ENCODE measurements around the gene ZDHHC20. TPM values are rescaled to one million over a fixed set of nuclear protein-coding genes. Genes with fewer than 3 reads are reported as not detected.

Gene ZDHHC20
- total RNA-seq, 1 donor from 2014 or later, result 72.5 TPM

- DNase-seq (ENCODE audit: low spot score), result no peak
- no peak overlapping the region for H3K4me3 Mint-ChIP-seq (ENCODE audit: unreplicated experiment)
- H3K9me3 Mint-ChIP-seq (ENCODE audit: unreplicated experiment), result no peaks in the 10 kb centered on the region
- peaks cover 17% of the 10 kb centered on the region for H3K4me1 Mint-ChIP-seq (ENCODE audit: unreplicated experiment)
- no peak overlapping the region for H3K27ac Mint-ChIP-seq (ENCODE audit: unreplicated experiment)
- H3K27me3 Mint-ChIP-seq (ENCODE audit: unreplicated experiment), result no peaks in the 10 kb centered on the region
- TF ChIP-seq CTCF (IDR thresholded peaks at IDR 0.05; ENCODE audit: unreplicated experiment), result no peak
- peaks cover 10% of the 10 kb centered on the region for H3K36me3 Mint-ChIP-seq (ENCODE audit: low read depth, unreplicated experiment)
Measured at GRCh38 chr13:21443171-21443570, 15.9 kb downstream of the ZDHHC20 start.

- Mint-ChIP-seq H3K36me3 (ENCODE audit: low read depth, unreplicated experiment) (peaks cover 12% of the 10 kb centered on the region), H3K4me1 (ENCODE audit: unreplicated experiment) (peaks cover 16% of the 10 kb centered on the region), H3K27ac (ENCODE audit: unreplicated experiment) (no peak overlapping the region), H3K4me3 (ENCODE audit: unreplicated experiment) (no peak overlapping the region), H3K27me3 (ENCODE audit: unreplicated experiment) (no peaks in the 10 kb centered on the region), H3K9me3 (ENCODE audit: unreplicated experiment) (no peaks in the 10 kb centered on the region)
- no peak for DNase-seq (ENCODE audit: low spot score)
- TF ChIP-seq CTCF (IDR thresholded peaks at IDR 0.05; ENCODE audit: unreplicated experiment), result no peak
Measured at GRCh38 chr13:21436582-21436981, 22.5 kb downstream of the ZDHHC20 start.

GRCh38 chr13:21435687-21436151 lies 23.4 kb downstream of the ZDHHC20 start:
- no peak for DNase-seq (ENCODE audit: low spot score)
- Mint-ChIP-seq H3K27ac (ENCODE audit: unreplicated experiment) (no peak overlapping the region), H3K36me3 (ENCODE audit: low read depth, unreplicated experiment) (peaks cover 15% of the 10 kb centered on the region), H3K27me3 (ENCODE audit: unreplicated experiment) (no peaks in the 10 kb centered on the region), H3K4me3 (ENCODE audit: unreplicated experiment) (no peak overlapping the region), H3K9me3 (ENCODE audit: unreplicated experiment) (no peaks in the 10 kb centered on the region), H3K4me1 (ENCODE audit: unreplicated experiment) (peaks cover 16% of the 10 kb centered on the region)
- TF ChIP-seq CTCF (IDR thresholded peaks at IDR 0.05; ENCODE audit: unreplicated experiment), result no peak

- DNase-seq (ENCODE audit: low spot score), result no peak
- peaks cover 16% of the 10 kb centered on the region for H3K4me1 Mint-ChIP-seq (ENCODE audit: unreplicated experiment)
- no peak overlapping the region for H3K27ac Mint-ChIP-seq (ENCODE audit: unreplicated experiment)
- H3K4me3 Mint-ChIP-seq (ENCODE audit: unreplicated experiment), result no peak overlapping the region
- no peak for TF ChIP-seq CTCF (IDR thresholded peaks at IDR 0.05; ENCODE audit: unreplicated experiment)
- H3K27me3 Mint-ChIP-seq (ENCODE audit: unreplicated experiment), result no peaks in the 10 kb centered on the region
- H3K36me3 Mint-ChIP-seq (ENCODE audit: low read depth, unreplicated experiment), result peaks cover 20% of the 10 kb centered on the region
- H3K9me3 Mint-ChIP-seq (ENCODE audit: unreplicated experiment), result no peaks in the 10 kb centered on the region
Measured at GRCh38 chr13:21435231-21435630, 23.9 kb downstream of the ZDHHC20 start.

GRCh38 chr13:21434588-21434987 lies 24.5 kb downstream of the ZDHHC20 start:
- no peak overlapping the region for H3K4me3 Mint-ChIP-seq (ENCODE audit: unreplicated experiment)
- no peaks in the 10 kb centered on the region for H3K27me3 Mint-ChIP-seq (ENCODE audit: unreplicated experiment)
- no peaks in the 10 kb centered on the region for H3K9me3 Mint-ChIP-seq (ENCODE audit: unreplicated experiment)
- H3K36me3 Mint-ChIP-seq (ENCODE audit: low read depth, unreplicated experiment), result peaks cover 27% of the 10 kb centered on the region
- no peak for DNase-seq (ENCODE audit: low spot score)
- no peak for TF ChIP-seq CTCF (IDR thresholded peaks at IDR 0.05; ENCODE audit: unreplicated experiment)
- no peak overlapping the region for H3K27ac Mint-ChIP-seq (ENCODE audit: unreplicated experiment)
- H3K4me1 Mint-ChIP-seq (ENCODE audit: unreplicated experiment), result peaks cover 16% of the 10 kb centered on the region

Data from endothelial cell (in vitro differentiated cells).